Activated CD4-positive, alpha-beta T cell treated with anti-CD3 and anti-CD28 coated beads, Interleukin-2, Interleukin-4, amounts not matched to agents 100 ng/mL and 50 ng/mL, durations not matched to agents 16 hours and 8 hours (primary cell): ENCODE measurements around the gene APMAP.
A peak's percentile ranks its signal among the peaks of the same experiment; 100 is the strongest.
"Not testable (repeated sequence)": the region's sequence is repeated elsewhere in the genome, so short reads cannot be mapped to it uniquely, and the experiment has no call there.

Experiments used
- DNase-seq: peaks from one replicate; pipeline ENCODE4 v3.0.0-alpha.2; 2020; ENCODE audit warnings: low spot score

The APMAP gene

DNA sequence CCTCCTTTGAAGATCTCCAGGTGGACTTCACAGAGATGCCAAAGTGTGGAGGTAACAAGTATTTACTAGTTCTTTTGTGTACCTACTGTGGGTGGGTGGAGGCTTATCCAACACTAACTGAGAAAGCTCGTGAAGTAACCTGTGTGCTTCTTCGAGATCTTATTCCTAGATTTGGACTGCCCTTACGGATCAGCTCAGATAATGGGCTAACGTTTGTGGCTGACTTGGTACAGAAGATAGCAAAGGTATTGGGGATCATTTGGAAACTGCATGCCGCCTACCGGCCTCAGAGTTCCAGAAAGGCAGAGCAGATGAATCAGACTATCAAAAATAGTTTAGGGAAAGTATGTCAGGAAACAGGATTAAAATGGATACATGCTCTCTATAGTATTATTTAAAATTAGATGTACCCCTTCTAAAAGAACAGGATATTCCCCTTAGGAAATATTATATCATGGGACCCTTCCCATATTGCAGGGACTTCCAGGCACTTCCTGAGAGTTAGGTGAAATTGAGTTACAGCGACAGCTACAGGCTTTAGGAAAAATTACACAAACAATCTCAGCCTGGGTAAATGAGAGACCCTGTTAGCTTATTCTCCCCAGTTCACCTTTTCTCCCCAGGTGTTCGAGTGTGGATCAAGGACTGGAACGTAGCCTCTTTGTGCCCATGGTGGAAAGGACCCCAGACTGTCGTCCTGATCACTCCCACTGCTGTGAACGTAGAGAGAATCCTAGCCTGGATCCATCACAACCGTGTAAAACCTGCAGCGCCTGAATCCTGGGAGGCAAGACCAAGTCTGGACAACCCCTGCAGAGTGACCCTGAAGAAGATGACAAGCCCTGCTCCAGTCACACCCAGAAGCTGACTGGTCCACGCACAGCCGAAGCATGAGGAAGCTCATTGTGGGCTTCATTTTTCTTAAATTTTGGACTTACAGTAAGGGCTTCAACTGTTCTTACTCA is 61.5 kb downstream of the APMAP start:
- DNase-seq, result not testable (repeated sequence)

DNA sequence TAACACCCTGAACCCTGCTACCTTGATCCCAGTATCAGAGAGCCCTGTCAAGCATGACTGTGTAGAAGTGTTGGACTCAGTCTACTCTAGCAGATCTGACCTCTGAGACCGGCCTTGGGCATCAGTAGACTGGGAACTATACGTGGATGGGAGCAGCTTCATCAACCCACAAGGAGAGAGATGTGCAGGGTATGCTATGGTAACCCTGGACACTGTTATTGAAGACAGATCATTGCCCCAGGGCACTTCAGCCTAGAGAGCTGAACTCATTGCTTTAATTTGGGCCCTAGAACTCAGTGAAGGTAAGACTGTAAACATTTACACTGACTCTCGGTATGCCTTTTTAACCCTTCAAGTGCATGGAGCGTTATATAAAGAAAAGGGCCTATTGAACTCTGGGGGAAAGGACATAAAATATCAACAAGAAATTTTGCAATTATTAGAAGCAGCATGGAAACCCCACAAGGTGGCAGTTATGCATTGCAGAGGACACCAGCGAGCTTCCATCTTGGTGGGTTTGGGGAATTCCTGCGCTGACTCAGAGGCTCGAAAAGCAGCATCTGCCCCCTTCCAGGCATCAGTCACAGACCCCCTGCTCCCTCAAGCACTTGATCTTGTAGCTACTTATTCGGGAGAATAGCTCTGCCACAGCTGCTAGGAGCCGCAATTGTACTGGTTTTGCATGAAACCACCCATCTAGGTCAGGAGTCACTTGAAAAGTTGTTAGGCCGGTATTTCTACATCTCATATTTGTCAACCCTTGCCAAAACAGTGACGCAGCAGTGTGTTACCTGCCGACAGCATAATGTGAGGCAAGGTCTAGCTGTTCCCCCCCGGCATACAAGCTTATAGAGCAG is 62.5 kb downstream of the APMAP start:
- DNase-seq, result not testable (repeated sequence)

DNA sequence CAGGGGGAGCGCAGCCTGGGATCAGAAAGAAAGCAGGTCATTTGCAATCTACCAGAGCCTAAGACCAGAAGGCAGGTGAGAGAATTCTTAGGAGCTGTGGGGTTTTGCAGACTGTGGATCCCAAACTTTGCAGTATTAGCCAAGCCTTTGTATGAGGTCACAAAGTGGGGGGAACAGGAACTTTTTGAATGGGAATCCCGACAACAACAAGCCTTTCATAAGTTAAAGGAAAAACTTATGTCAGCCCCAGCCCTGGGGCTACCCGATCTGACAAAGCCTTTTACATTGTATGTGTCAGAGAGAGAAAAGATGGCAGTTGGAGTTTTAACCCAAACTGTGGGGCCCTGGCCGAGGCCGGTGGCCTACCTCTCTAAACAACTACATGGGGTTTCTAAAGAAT is 63.3 kb downstream of the APMAP start:
- DNase-seq, result not testable (repeated sequence)

GRCh38 chr20:24920706-24921105 is 71.8 kb downstream of the APMAP start:
- not testable (repeated sequence) for DNase-seq

DNA sequence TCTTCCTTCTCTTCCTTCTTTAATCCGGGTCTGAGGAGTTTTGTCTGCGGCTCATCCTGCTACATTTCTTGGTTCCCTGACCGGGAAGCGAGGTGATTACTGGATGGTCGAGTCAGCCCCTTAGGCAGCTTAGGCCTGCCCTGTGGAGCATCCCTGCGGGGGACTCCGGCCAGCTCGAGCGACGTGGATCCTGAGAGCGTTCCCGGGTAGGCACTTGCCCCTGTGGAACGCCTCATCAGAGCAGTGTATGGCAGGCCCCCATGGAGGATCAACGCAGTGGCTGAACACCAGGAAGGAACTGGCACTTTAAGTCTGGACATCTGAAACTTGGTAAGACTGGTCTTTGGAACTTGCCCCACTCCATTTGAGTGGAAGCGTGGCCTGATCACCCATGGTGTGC is 72.9 kb downstream of the APMAP start:
- not testable (repeated sequence) for DNase-seq

- no peak for DNase-seq
These were observed 73.7 kb downstream of the APMAP start for GRCh38 chr20:24918579-24919566.

DNA sequence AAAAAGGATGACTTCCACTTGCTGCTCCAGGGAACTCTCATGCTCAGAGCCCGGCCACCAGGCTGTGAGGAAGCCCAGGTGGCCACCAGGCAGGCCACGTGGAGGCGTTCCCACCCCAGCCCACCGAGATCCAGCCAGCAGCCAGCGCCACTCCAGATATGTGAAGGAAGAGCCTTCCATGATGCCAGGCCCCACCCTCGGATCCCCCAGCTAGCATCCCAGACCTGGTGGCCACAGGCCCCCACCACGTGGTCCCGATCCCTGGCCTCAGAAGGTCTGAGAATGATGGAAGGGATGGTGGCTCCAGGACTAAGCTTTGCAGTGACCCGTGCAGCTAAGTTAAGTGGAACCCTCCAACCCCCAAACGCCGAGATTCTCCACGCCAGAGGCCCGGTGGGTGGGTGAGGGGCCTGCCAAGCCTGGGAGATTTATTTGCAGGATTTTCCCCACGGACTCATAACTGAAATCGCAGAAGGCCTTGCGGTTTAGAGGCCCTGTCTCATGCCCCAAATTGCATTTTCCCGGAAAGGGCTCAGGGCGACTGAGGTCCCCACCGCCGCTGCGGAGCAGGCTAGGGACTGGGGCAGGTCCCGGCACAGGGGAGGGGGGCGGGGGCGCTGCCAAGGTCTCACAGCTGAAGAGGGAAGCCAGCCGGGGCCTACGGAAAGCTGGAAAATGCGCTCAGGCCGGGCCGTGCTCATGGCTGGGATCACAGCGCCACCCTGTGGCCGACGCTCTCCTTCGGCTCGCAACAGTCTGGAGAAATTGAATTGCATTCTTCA is 74.6 kb downstream of the APMAP start:
- peak; percentile 44 for DNase-seq

GRCh38 chr20:24917056-24917455 is 75.5 kb downstream of the APMAP start:
- no peak for DNase-seq

DNA sequence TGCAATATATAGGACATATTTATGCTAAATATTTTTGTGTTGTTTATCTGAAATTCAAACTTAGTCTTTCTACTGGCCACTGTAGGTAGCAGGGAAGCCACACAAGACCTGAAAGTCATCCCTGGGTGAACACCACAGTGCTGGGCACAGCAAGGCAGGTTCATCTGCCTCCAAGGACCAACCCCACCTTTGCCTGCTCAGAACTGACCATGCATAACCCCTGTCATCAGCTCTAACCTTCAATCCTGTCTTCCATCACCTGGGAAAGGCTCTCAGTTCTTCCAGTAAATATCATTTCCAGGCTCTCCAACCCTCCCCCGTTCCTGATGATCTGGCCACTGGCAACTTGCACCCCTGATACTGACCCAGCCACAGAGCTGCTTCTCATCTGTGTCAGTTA is 76.1 kb downstream of the APMAP start:
- DNase-seq, result no peak

GRCh38 chr20:24915892-24916291 is 76.7 kb downstream of the APMAP start:
- DNase-seq, result no peak

DNA sequence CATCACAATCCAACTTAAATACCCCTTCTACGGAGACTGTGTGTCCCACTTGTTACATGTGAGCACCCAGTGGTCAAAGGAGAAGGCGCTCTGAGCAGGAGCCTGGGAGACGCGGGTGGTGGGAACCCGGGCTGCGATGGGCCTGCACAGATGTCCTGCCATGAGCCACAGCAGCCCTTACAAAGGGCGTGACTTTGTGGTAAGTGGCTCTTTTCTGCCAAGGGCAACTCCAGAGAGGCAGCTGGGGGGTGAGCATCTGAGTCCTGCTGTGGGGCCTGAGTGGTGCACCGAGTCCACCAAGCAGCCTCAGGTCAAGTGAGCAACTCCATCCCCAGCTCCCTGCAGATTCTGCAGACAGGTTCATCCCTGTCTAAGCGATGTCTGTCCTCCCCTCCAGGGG is 77.1 kb downstream of the APMAP start:
- no peak for DNase-seq

DNA sequence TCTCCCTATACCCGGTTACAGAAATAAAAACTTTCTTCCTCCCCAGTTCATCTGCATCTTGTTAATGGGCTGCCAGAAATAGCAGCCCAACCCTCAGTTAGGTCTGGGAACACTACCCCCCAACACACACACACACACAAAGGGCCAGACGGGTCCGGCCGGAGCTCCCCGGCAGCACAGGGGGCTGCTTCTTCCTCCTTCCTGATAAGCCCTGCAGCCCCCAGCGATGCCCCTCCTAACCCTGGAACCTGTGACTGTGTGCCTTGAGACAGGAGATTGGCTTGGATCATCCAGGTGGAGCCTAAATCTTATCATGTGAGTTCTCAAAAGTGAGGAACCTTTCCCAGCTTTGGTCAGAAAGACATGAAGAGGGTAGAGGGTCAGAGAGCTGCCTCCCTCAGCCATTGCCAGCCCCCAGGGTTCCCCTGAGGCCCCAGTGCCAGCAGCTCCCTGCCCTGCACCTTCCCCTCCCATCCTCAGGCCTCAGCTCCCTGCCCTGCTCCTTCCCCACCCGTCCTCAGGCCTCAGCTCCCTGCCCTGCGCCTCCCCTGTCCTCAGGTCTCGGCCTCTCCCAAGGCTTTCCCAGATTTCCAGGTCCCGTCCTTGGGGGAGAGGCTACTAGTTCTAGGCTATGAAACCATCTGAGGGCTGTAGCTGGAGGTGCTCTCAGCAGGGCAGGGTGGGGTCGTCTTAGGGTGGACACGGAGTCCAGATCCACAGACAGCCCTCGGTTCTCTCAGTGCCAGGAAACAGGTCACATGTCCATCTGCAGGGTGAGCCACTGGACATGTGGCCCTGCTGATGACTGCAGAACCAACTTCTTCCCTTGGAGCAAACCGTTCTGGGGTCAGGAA is 77.9 kb downstream of the APMAP start:
- DNase-seq, result no peak

DNA sequence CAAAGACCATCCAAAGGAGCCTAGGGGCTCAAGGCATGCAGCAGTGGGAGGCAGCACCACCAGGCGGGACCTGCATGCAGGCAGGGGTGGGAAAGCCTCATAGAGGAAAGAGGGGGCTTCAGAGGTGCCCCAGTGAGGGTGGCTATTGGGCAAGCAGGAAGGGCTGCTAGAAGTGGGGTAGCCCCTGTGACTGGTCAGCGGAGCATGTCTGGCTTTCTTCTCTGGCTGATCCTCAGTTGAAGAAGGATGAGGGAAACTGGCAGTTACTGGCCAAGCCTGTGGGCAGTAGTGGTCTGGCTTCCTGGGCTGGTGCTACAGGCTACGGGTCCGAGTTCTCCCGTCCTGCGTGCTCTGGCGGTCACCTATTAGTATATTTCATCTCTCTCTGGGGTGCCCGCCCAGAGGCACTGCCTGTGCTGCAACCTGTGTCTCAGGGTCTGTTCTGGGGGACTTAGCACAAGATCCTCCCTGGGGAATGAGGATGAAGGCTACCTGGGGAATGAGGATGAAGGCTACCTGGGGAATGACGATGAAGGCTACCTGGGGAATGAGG is 79.4 kb downstream of the APMAP start:
- DNase-seq, result no peak
